A549 (cell line): ENCODE measurements around the gene KCNJ10. TPM values are rescaled to one million over a fixed set of nuclear protein-coding genes. Genes with fewer than 3 reads are reported as not detected.

Experiments used
- ATAC-seq, 2 experiments: fragments of 200-7000 bp in 1 of 2; fragments of >200 bp in 1 of 2; cut with Nextera tagmentation in 1 of 2; cut with Tn5 transposase in 1 of 2; 3 replicates each; pipeline versions ENCODE4 v1.8.0 to v1.9.1; 2018 to 2020; ENCODE audit warnings: mild to moderate bottlenecking in 1 of 2, moderate library complexity in 1 of 2
- CTCF ChIA-PET: fragments of 300-600 bp; sonication (Branson Sonifier 250); formaldehyde crosslinking; extraction: SDS; loops from one replicate; lab custom pipeline; 2021; ENCODE audit warnings: antibody characterized with exemption, inconsistent platforms; lab: Yijun Ruan, JAX
- POLR2A ChIA-PET: fragments of 350-600 bp; formaldehyde crosslinking; extraction: SDS; loops from one replicate; lab custom pipeline; 2021; ENCODE audit warnings: antibody characterized with exemption, inconsistent platforms; lab: Yijun Ruan, JAX
- DNase-seq, 2 experiments: peaks; one replicate each; pipeline versions ENCODE4 v3.0.0 to v3.0.0-alpha.2; 2011 to 2016; ENCODE audit warnings: low read depth in 1 of 2, low spot score in 1 of 2
- FAIRE-seq: peaks from 2 replicates; lab custom pipeline; 2011; peaks lifted over from hg19 to GRCh38; lab: Jason Lieb, UNC
- H3K27ac ChIP-seq, 2 experiments: fragments of >200 bp; sonication (Bioruptor Twin); formaldehyde crosslinking; 3 replicates each; pipeline ENCODE4 v1.5.1; 2016 to 2017
- H3K4me1 ChIP-seq: fragments of >200 bp; sonication (Bioruptor Twin); formaldehyde crosslinking; 3 replicates; pipeline ENCODE4 v1.6.1; 2016
- H3K4me2 ChIP-seq: fragments of >200 bp; sonication (Bioruptor Twin); formaldehyde crosslinking; 3 replicates; pipeline ENCODE4 v1.6.1; 2016
- H3K4me3 ChIP-seq: fragments of >200 bp; sonication (Bioruptor Twin); formaldehyde crosslinking; 3 replicates; pipeline ENCODE4 v1.5.1; 2016
- H3K9me3 ChIP-seq: fragments of >200 bp; sonication (Bioruptor Twin); formaldehyde crosslinking; 3 replicates; pipeline ENCODE4 v1.6.1; 2016
- CBX8 ChIP-seq: fragments of 200-600 bp; sonication (generic); IDR thresholded peaks from 2 replicates; pipeline ENCODE4 v1.6.1; 2016
- EHF ChIP-seq: fragments of 250-450 bp; sonication (Bioruptor Pico); IDR thresholded peaks from 2 replicates; pipeline ENCODE4 v1.5.0; 2020; ENCODE audit warnings: mild to moderate bottlenecking
- FOSB ChIP-seq: fragments of 250-450 bp; sonication (Bioruptor Pico); IDR thresholded peaks from 2 replicates; pipeline ENCODE4 v1.5.0; 2020; ENCODE audit warnings: mild to moderate bottlenecking, moderate library complexity
- HEYL ChIP-seq: fragments of 250-450 bp; sonication (Bioruptor Pico); IDR thresholded peaks from 2 replicates; pipeline ENCODE4 v1.8.0; 2021; ENCODE audit warnings: mild to moderate bottlenecking, moderate library complexity
- HOXA7 ChIP-seq: fragments of 250-450 bp; sonication (Bioruptor Pico); IDR thresholded peaks from 2 replicates; pipeline ENCODE4 v1.5.0; 2020; ENCODE audit warnings: mild to moderate bottlenecking, moderate library complexity
- HOXB13 ChIP-seq: fragments of 250-450 bp; sonication (Bioruptor Pico); IDR thresholded peaks from 2 replicates; pipeline ENCODE4 v1.5.0; 2020; ENCODE audit warnings: low read depth, mild to moderate bottlenecking, moderate library complexity
- JUN ChIP-seq, 2 experiments: fragments of >200 bp; sonication (Bioruptor Twin); formaldehyde crosslinking; IDR thresholded peaks; 2 replicates in 1 of 2; 3 replicates in 1 of 2; pipeline ENCODE4 v1.6.1; 2016 to 2017
- JUNB ChIP-seq: fragments of >200 bp; sonication (Bioruptor Twin); formaldehyde crosslinking; IDR thresholded peaks from 2 replicates; pipeline ENCODE4 v1.6.1; 2016
- KDM5A ChIP-seq: fragments of 200-600 bp; sonication (generic); IDR thresholded peaks from 2 replicates; pipeline ENCODE4 v1.6.1; 2016; ENCODE audit warnings: antibody characterized with exemption, mild to moderate bottlenecking
- MYC ChIP-seq: IDR thresholded peaks from 2 replicates; pipeline ENCODE4 v1.6.1; 2012; ENCODE audit warnings: mild to moderate bottlenecking, inconsistent platforms, low read length, improper control_type of control experiment, borderline replicate concordance
- NFE2L2 ChIP-seq: fragments of 150-350 bp; conservative IDR thresholded peaks from 2 replicates; pipeline ENCODE4 v1.6.1; 2014; ENCODE audit warnings: low read length
- NR3C1 ChIP-seq: fragments of >200 bp; sonication (Bioruptor Twin); formaldehyde crosslinking; IDR thresholded peaks from 3 replicates; pipeline ENCODE4 v1.6.1; 2017
- PHF8 ChIP-seq: fragments of 200-600 bp; sonication (generic); IDR thresholded peaks from 2 replicates; pipeline ENCODE4 v1.6.1; 2016; ENCODE audit warnings: low read depth, mild to moderate bottlenecking, antibody characterized with exemption, moderate library complexity, borderline replicate concordance
- POLR2A ChIP-seq: IDR thresholded peaks from 2 replicates; pipeline ENCODE4 v1.6.1; 2012; ENCODE audit warnings: mild to moderate bottlenecking, low read length
- RAD21 ChIP-seq, 2 experiments: fragments of >200 bp in 1 of 2; sonication (Bioruptor Twin) in 1 of 2; formaldehyde crosslinking in 1 of 2; IDR thresholded peaks in 1 of 2; conservative IDR thresholded peaks in 1 of 2; 2 replicates in 1 of 2; 3 replicates in 1 of 2; pipeline ENCODE4 v1.6.1; 2012 to 2018; ENCODE audit warnings: inconsistent platforms in 1 of 2
- RARB ChIP-seq: fragments of 250-450 bp; sonication (Bioruptor Pico); IDR thresholded peaks from 2 replicates; pipeline ENCODE4 v1.8.0; 2021; ENCODE audit warnings: mild to moderate bottlenecking, moderate library complexity
- RFX5 ChIP-seq: fragments of 450-650 bp; IDR thresholded peaks from 2 replicates; pipeline ENCODE4 v1.7.1; 2014; ENCODE audit warnings: antibody characterized with exemption, mild to moderate bottlenecking, moderate library complexity
- RNF2 ChIP-seq: fragments of 200-600 bp; sonication (generic); IDR thresholded peaks from 2 replicates; pipeline ENCODE4 v1.6.1; 2016; ENCODE audit warnings: low read depth, mild to moderate bottlenecking, antibody characterized with exemption, moderate library complexity, borderline replicate concordance
- SMC3 ChIP-seq: fragments of >200 bp; sonication (Bioruptor Twin); formaldehyde crosslinking; IDR thresholded peaks from 3 replicates; pipeline ENCODE4 v1.6.1; 2018; ENCODE audit warnings: inconsistent platforms
- TP53 ChIP-seq: fragments of 250-450 bp; sonication (Bioruptor Pico); IDR thresholded peaks from 2 replicates; pipeline ENCODE4 v1.5.0; 2021; ENCODE audit warnings: mild to moderate bottlenecking, moderate library complexity
- ZC3H11A ChIP-seq: fragments of 450-650 bp; IDR thresholded peaks from 2 replicates; pipeline ENCODE4 v1.6.1; 2014; ENCODE audit warnings: antibody characterized with exemption, mild to moderate bottlenecking
- ZNF302 ChIP-seq: fragments of 250-450 bp; sonication (Bioruptor Pico); IDR thresholded peaks from 2 replicates; pipeline ENCODE4 v1.9.0; 2021; ENCODE audit warnings: inconsistent platforms, mild to moderate bottlenecking, moderate library complexity
- ZSCAN20 ChIP-seq: fragments of 250-450 bp; sonication (Bioruptor Pico); IDR thresholded peaks from 2 replicates; pipeline ENCODE4 v1.8.0; 2022; ENCODE audit warnings: mild to moderate bottlenecking, moderate library complexity
- WGBS: methylation state at CpG from one replicate; pipeline ENCODE4 v1.1.6; 2017; ENCODE audit errors: missing lambda C conversion rate; 5-methylcytosine and 5-hydroxymethylcytosine counted together
- polyA plus RNA-seq, 4 experiments: library from polyadenylated mRNA; depleted of rRNA in 3 of 4; stranded (reverse); fragments of >200 nt; fragmentation: RNase III in 1 of 4; extraction: RNeasy Plus Mini Kit Qiagen cat#74134 plus additional on column Dnase treatment in 1 of 4; gene quantifications; 2 replicates in 3 of 4; 3 replicates in 1 of 4; pipeline ENCODE4 v1.2.3, GENCODE V29; 2011 to 2017
- TF ChIP-seq, protein P1 (sequence below): IDR thresholded peaks from 2 replicates; pipeline ENCODE4 v1.6.1; 2012
- TF ChIP-seq, protein P2 (sequence below): fragments of >200 bp; sonication (Bioruptor Twin); formaldehyde crosslinking; IDR thresholded peaks from 2 replicates; pipeline ENCODE4 v1.6.1; 2016
- TF ChIP-seq, protein P3 (sequence below): fragments of 250-450 bp; sonication (Bioruptor Pico); IDR thresholded peaks from 2 replicates; pipeline ENCODE4 v1.5.0; 2021; ENCODE audit warnings: mild to moderate bottlenecking, moderate library complexity, borderline replicate concordance
- TF ChIP-seq, protein P4 (sequence below): fragments of 200-600 bp; sonication (generic); IDR thresholded peaks from 2 replicates; pipeline ENCODE4 v1.6.1; 2016; ENCODE audit warnings: antibody characterized with exemption, mild to moderate bottlenecking, moderate library complexity

Gene KCNJ10
- polyA plus RNA-seq, 2 of the 4 experiments (the other 2 are of a cell fraction) = 0.05 TPM; not detected in 1

DNA sequence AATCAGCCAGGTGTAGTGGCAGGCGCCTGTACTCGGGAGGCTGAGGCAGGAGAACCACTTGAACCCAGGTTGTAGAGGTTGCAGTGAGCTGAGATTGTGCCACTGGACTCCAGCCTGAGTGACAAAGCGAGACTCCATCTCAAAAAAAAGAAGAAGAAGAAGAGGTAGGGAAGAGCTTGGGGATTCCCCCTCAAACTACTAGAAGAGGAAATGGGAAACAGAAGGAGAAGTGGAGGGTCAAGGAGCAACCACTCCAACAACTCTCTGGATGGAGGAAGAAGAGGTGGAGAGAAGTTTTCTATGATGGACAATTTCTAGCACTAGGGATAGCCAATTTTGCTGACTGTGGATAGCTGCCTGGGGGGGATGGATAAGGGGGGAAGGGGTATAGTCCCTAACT is 101.1 kb downstream of the KCNJ10 start:
- no peak for DNase-seq
- ChIA-PET CTCF (interaction anchor here (0.8 to 1.1 kb wide), 2 partner anchors 38 to 39 kb away, joined by 3 read pairs; no protein-coding TSS in a partner anchor), POLR2A (interaction anchor here (0.6 kb wide), 1 partner anchor 145 kb away, joined by 3 read pairs; no protein-coding TSS in a partner anchor)
- Histone ChIP-seq H3K27ac (no peak overlapping the region), H3K9me3 (peaks cover 3% of the 10 kb centered on the region; the same call in 1 of the 3 replicates), H3K4me3 (no peak overlapping the region), H3K4me2 (no peak overlapping the region), H3K4me1 (peaks cover 14% of the 10 kb centered on the region)
- no peak for TF ChIP-seq ZSCAN20 (CRISPR knock-in tag)
- no peak for TF ChIP-seq ZNF302 (CRISPR knock-in tag)
- TF ChIP-seq KDM5A = no peak
- TF ChIP-seq, protein P1, sequence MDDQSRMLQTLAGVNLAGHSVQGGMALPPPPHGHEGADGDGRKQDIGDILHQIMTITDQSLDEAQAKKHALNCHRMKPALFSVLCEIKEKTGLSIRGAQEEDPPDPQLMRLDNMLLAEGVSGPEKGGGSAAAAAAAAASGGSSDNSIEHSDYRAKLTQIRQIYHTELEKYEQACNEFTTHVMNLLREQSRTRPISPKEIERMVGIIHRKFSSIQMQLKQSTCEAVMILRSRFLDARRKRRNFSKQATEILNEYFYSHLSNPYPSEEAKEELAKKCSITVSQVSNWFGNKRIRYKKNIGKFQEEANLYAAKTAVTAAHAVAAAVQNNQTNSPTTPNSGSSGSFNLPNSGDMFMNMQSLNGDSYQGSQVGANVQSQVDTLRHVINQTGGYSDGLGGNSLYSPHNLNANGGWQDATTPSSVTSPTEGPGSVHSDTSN = no peak
- no peak for TF ChIP-seq PHF8
- no peak for TF ChIP-seq RNF2
- TF ChIP-seq HOXB13 (CRISPR knock-in tag) = no peak
- no peak for TF ChIP-seq EHF (CRISPR knock-in tag)
- TF ChIP-seq, protein P2, sequence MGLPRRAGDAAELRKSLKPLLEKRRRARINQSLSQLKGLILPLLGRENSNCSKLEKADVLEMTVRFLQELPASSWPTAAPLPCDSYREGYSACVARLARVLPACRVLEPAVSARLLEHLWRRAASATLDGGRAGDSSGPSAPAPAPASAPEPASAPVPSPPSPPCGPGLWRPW = no peak
- TF ChIP-seq, protein P3, sequence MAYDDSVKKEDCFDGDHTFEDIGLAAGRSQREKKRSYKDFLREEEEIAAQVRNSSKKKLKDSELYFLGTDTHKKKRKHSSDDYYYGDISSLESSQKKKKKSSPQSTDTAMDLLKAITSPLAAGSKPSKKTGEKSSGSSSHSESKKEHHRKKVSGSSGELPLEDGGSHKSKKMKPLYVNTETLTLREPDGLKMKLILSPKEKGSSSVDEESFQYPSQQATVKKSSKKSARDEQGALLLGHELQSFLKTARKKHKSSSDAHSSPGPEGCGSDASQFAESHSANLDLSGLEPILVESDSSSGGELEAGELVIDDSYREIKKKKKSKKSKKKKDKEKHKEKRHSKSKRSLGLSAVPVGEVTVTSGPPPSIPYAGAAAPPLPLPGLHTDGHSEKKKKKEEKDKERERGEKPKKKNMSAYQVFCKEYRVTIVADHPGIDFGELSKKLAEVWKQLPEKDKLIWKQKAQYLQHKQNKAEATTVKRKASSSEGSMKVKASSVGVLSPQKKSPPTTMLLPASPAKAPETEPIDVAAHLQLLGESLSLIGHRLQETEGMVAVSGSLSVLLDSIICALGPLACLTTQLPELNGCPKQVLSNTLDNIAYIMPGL (CRISPR knock-in tag) = no peak
- TF ChIP-seq TP53 (CRISPR knock-in tag) = no peak
- no peak for TF ChIP-seq NFE2L2
- TF ChIP-seq HOXA7 (CRISPR knock-in tag) = no peak
- TF ChIP-seq FOSB (CRISPR knock-in tag) = no peak
- no peak for TF ChIP-seq SMC3
- no peak for TF ChIP-seq RAD21 (conservative IDR thresholded peaks at IDR 0.05 in 1 of 2, IDR thresholded peaks at IDR 0.05 in 1 of 2)
- TF ChIP-seq RARB (CRISPR knock-in tag) = no peak
- TF ChIP-seq POLR2A = no peak
- no peak for TF ChIP-seq CBX8
- WGBS = 61% methylated on average over 3 of the region's 3 CpGs
- FAIRE-seq = no peak
- no peak for ATAC-seq

DNA sequence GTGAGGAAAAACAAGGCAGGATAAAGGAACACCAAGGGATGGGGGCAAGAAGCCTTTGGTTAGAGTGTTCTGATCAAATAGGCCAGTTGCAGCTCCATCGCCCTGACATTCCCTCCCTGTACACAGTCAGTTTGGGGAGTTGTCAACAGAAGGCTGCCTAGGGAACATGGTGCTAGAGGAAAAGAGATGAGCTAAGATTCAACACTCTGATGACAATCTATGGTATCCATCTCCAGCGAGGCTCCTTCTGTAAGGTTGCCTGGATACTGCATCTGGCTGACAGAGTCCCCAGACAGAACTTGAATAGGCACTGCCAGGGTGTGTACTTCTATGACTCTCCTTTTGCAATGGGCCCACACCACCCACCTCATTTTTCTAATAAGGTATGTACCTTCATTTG is 104.7 kb downstream of the KCNJ10 start:
- Histone ChIP-seq H3K27ac (no peak overlapping the region), H3K9me3 (peaks cover 3% of the 10 kb centered on the region; the same call in 1 of the 3 replicates), H3K4me1 (no peaks in the 10 kb centered on the region; the same call in 2 of the 3 replicates), H3K4me2 (no peak overlapping the region), H3K4me3 (no peak overlapping the region)
- TF ChIP-seq CBX8 (no peak), ZSCAN20 (CRISPR knock-in tag) (no peak), RFX5 (no peak), SMC3 (no peak), MYC (no peak), TP53 (CRISPR knock-in tag) (no peak), ZC3H11A (no peak), HEYL (no peak), NR3C1 (no peak), JUNB (no peak), JUN (IDR thresholded peaks at IDR 0.05) (no peak)
- TF ChIP-seq, protein P4, sequence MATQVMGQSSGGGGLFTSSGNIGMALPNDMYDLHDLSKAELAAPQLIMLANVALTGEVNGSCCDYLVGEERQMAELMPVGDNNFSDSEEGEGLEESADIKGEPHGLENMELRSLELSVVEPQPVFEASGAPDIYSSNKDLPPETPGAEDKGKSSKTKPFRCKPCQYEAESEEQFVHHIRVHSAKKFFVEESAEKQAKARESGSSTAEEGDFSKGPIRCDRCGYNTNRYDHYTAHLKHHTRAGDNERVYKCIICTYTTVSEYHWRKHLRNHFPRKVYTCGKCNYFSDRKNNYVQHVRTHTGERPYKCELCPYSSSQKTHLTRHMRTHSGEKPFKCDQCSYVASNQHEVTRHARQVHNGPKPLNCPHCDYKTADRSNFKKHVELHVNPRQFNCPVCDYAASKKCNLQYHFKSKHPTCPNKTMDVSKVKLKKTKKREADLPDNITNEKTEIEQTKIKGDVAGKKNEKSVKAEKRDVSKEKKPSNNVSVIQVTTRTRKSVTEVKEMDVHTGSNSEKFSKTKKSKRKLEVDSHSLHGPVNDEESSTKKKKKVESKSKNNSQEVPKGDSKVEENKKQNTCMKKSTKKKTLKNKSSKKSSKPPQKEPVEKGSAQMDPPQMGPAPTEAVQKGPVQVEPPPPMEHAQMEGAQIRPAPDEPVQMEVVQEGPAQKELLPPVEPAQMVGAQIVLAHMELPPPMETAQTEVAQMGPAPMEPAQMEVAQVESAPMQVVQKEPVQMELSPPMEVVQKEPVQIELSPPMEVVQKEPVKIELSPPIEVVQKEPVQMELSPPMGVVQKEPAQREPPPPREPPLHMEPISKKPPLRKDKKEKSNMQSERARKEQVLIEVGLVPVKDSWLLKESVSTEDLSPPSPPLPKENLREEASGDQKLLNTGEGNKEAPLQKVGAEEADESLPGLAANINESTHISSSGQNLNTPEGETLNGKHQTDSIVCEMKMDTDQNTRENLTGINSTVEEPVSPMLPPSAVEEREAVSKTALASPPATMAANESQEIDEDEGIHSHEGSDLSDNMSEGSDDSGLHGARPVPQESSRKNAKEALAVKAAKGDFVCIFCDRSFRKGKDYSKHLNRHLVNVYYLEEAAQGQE = no peak
- FAIRE-seq (no peak), ATAC-seq (peak; percentile 34 to 35; a peak in 3 of 6 replicates), DNase-seq (no peak)
- CTCF ChIA-PET = interaction anchor here (0.5 to 1.4 kb wide), 2 partner anchors 29 to 572 kb away, joined by 3 read pairs; no protein-coding TSS in a partner anchor
- 32% methylated on average over 2 of the region's 2 CpGs for WGBS
- POLR2A ChIA-PET = no interaction called here
